Pancreas (tissue), 10 donors: ENCODE results near the gene MYO1F. TPM values are rescaled to one million over a fixed set of nuclear protein-coding genes. Genes with fewer than 3 reads are reported as not detected.

Experiments used
- ATAC-seq, 4 donors: fragments of 200-7000 bp; cut with Tn5 transposase; one replicate each; pipeline versions ENCODE4 v1.8.0 to v1.9.1; 2020; ENCODE audit warnings: mild to moderate bottlenecking in 4 of 4, moderate library complexity in 4 of 4
- DNase-seq, 6 donors: peaks; one replicate each; pipeline ENCODE4 v3.0.0-alpha.2; 2020
- FAIRE-seq: peaks from 2 replicates; lab custom pipeline; 2012; peaks lifted over from hg19 to GRCh38; lab: Jason Lieb, UNC
- H3K27ac ChIP-seq, 4 donors: fragments of 200-600 bp; sonication (generic); 1 replicate in 3 of 4; 2 replicates in 1 of 4; pipeline versions ENCODE4 v1.5.0 to v1.8.0; 2020
- H3K27me3 ChIP-seq, 4 donors: fragments of 200-600 bp; one replicate each; pipeline ENCODE4 v1.8.0; 2021
- H3K36me3 ChIP-seq, 3 donors: fragments of 200-600 bp; sonication (generic) in 1 of 3; one replicate each; pipeline versions ENCODE4 v1.5.0 to v1.8.0; 2020 to 2021
- H3K4me1 ChIP-seq, 3 donors: fragments of 200-600 bp; one replicate each; pipeline ENCODE4 v1.8.0; 2021
- H3K4me3 ChIP-seq, 4 donors: fragments of 200-600 bp; sonication (generic) in 2 of 4; one replicate each; pipeline versions ENCODE4 v1.5.0 to v1.8.0; 2020 to 2021
- H3K9me3 ChIP-seq, 4 donors: fragments of 200-600 bp; one replicate each; pipeline ENCODE4 v1.8.0; 2021
- WGBS, 2 donors: extraction: QIAGEN DNeasy Blood & Tissue Kit; methylation state at CpG; one replicate each; pipeline ENCODE4 v1.1.7; 2013; 5-methylcytosine and 5-hydroxymethylcytosine counted together
- intact Hi-C, 3 donors: fragments of 100-400 bp; cut with DNase I; formaldehyde crosslinking; loops; one replicate each; pipeline versions ENCODE4 v1.11.1 to v1.14.2; 2022
- polyA plus RNA-seq, 2 donors: library from polyadenylated mRNA; stranded (reverse); fragments of 200-250 nt; gene quantifications; one replicate each; pipeline ENCODE4 v1.2.3, GENCODE V29; 2013
- total RNA-seq, 6 donors: library from RNA; stranded (reverse); fragmentation: NEBNext Ultra II Directional in 4 of 6; extraction: Animal tissue kit (Norgen Biotek cat#: 25700) in 4 of 6; gene quantifications; one replicate each; pipeline versions ENCODE4 v1.2.1 to v1.2.4, GENCODE V29; 2021 to 2023
- TF ChIP-seq, protein P1 (sequence below), 4 donors: fragments of 200-600 bp; sonication (generic) in 3 of 4; IDR thresholded peaks; one replicate each; pipeline versions ENCODE4 v1.5.0 to v1.8.0; 2021; ENCODE audit warnings: antibody characterized with exemption in 4 of 4
- donor health status: healthy with polysubstance abuse.
- donor health status: DM: no; HTN: no; CAD: no; lungs with moderate emphysema.
- donor health status: DM: no; HTN: no; CAD: no.
- donor health status: control.
- donor health status: control.
- donor health status: Bipolar disorder and iron deficiency.
- donor health status: DM: yes; HTN: yes; CAD: no.
- donor health status: DM: no; HTN: no; CAD: no.
- donor health status: DM: no; HTN: no; CAD: no.
- donor health status: DM: yes; HTN: yes; CAD: no.

MYO1F gene
- total and polyA plus RNA-seq, 8 donors = 1.2 to 21.3 (median 4.8) TPM

DNA sequence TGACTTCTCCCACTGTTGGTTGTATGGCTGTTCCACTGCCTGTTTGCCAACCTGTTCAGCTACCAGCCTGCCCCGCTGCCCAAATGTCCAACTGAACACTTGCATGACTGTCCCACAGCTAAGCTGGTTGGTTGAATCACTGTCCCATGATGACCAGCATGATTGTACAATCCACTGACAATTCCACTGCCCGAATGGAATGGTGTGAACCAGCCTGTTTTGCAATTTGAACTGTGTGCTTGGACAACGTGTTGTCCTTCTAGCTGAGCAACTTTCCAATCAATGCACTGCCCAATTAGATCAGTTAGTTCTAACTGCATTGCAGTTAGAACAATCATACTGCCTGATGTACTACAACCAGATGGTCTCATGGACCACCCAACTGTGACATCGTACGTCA lies 24.6 kb upstream of the MYO1F start:
- intact Hi-C loops = no loop called here
- no peaks in the 10 kb centered on the region for H3K4me1 ChIP-seq
- ATAC-seq = no peak
- H3K4me3 ChIP-seq = no peak overlapping the region
- DNase-seq = no peak
- H3K36me3 ChIP-seq = no peaks in the 10 kb centered on the region
- no peak for FAIRE-seq
- no peaks in the 10 kb centered on the region for H3K27me3 ChIP-seq
- TF ChIP-seq, protein P1, sequence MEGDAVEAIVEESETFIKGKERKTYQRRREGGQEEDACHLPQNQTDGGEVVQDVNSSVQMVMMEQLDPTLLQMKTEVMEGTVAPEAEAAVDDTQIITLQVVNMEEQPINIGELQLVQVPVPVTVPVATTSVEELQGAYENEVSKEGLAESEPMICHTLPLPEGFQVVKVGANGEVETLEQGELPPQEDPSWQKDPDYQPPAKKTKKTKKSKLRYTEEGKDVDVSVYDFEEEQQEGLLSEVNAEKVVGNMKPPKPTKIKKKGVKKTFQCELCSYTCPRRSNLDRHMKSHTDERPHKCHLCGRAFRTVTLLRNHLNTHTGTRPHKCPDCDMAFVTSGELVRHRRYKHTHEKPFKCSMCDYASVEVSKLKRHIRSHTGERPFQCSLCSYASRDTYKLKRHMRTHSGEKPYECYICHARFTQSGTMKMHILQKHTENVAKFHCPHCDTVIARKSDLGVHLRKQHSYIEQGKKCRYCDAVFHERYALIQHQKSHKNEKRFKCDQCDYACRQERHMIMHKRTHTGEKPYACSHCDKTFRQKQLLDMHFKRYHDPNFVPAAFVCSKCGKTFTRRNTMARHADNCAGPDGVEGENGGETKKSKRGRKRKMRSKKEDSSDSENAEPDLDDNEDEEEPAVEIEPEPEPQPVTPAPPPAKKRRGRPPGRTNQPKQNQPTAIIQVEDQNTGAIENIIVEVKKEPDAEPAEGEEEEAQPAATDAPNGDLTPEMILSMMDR (IDR thresholded peaks at IDR 0.05) = no peak
- H3K9me3 ChIP-seq = no peaks in the 10 kb centered on the region
- H3K27ac ChIP-seq = no peak overlapping the region
- 68 to 79% methylated on average over 5 of the region's 5 CpGs for WGBS, 2 donors

- FAIRE-seq (no peak), DNase-seq (no peak), ATAC-seq (no peak)
- H3K4me1 ChIP-seq = no peaks in the 10 kb centered on the region
- TF ChIP-seq, protein P1 (IDR thresholded peaks at IDR 0.05) = no peak
- 82 to 90% methylated on average over 16 of the region's 16 CpGs for WGBS, 2 donors
- no peak overlapping the region for H3K27ac ChIP-seq
- H3K9me3 ChIP-seq = no peaks in the 10 kb centered on the region
- no peaks in the 10 kb centered on the region for H3K36me3 ChIP-seq
- H3K27me3 ChIP-seq = no peaks in the 10 kb centered on the region
- intact Hi-C loops = no loop called here
- H3K4me3 ChIP-seq = no peak overlapping the region
Observed at GRCh38 chr19:8600816-8601215, 23.6 kb upstream of the MYO1F start.

DNA sequence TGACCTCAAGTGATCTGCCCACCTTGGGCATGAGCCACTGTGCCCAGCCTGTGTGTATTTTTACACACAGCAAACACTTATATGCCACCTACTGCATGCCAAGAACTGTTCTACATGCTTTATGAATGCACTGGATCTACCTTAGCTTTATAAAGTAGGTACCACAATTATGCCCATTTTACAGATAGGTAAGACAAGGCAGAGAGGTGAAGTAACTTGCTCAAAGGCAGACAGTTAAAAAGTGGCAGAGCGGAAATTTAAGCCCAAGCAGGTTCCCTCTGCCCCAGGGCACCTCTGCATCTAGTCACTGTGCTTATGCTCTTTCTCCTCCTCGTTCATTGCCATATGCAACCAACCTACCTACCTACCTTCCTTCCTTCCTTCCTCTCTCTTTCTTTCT lies 22.8 kb upstream of the MYO1F start:
- Histone ChIP-seq H3K4me1 (no peaks in the 10 kb centered on the region), H3K27me3 (no peaks in the 10 kb centered on the region), H3K27ac (no peak overlapping the region), H3K9me3 (no peaks in the 10 kb centered on the region), H3K36me3 (no peaks in the 10 kb centered on the region), H3K4me3 (no peak overlapping the region)
- TF ChIP-seq, protein P1 (IDR thresholded peaks at IDR 0.05) = no peak
- intact Hi-C loops = no loop called here
- FAIRE-seq = no peak
- ATAC-seq = no peak
- WGBS, 2 donors = 85 to 89% methylated on average over 2 of the region's 2 CpGs
- DNase-seq = no peak

- Histone ChIP-seq H3K36me3 (no peaks in the 10 kb centered on the region), H3K4me1 (peaks cover 0 to 9% (median 0%) of the 10 kb centered on the region in 3 donors), H3K27me3 (no peaks in the 10 kb centered on the region), H3K27ac (no peak overlapping the region), H3K4me3 (no peak overlapping the region), H3K9me3 (no peaks in the 10 kb centered on the region)
- TF ChIP-seq, protein P1 (IDR thresholded peaks at IDR 0.05) = no peak
- intact Hi-C loops = no loop called here
- DNase-seq = no peak
- WGBS, 2 donors = 59 to 72% methylated on average over 23 of the region's 23 CpGs
- no peak for FAIRE-seq
- no peak for ATAC-seq
Observed at GRCh38 chr19:8596168-8596567, 18.9 kb upstream of the MYO1F start.

- Histone ChIP-seq H3K27ac (no peak overlapping the region), H3K4me3 (no peak overlapping the region), H3K9me3 (no peaks in the 10 kb centered on the region), H3K27me3 (no peaks in the 10 kb centered on the region), H3K4me1 (peaks cover 0 to 9% (median 0%) of the 10 kb centered on the region in 3 donors), H3K36me3 (no peaks in the 10 kb centered on the region)
- intact Hi-C loops = no loop called here
- ATAC-seq = no peak
- DNase-seq = no peak
- WGBS, 2 donors = 56 to 60% methylated on average over 15 of the region's 15 CpGs
- no peak for FAIRE-seq
- TF ChIP-seq, protein P1 (IDR thresholded peaks at IDR 0.05) = no peak
Observed at GRCh38 chr19:8595651-8596050, 18.4 kb upstream of the MYO1F start.
